H4 (cell line): ENCODE measurements around the gene GPR39. TPM values are rescaled to one million over a fixed set of nuclear protein-coding genes. Genes with fewer than 3 reads are reported as not detected.
A peak's percentile ranks its signal among the peaks of the same experiment; 100 is the strongest.

Experiments used
- DNase-seq: peaks from one replicate; pipeline ENCODE4 v3.0.0-alpha.2; 2015; ENCODE audit warnings: low spot score
- total RNA-seq: library from RNA; depleted of rRNA; stranded (reverse); fragments of >200 nt; shearing (Covaris generic); gene quantifications from 2 replicates; pipeline ENCODE4 v1.2.3, GENCODE V29; 2014

The GPR39 gene
- total RNA-seq, 1 experiment from 2014 or later: 5.1 TPM

- DNase-seq: no peak
These were observed 221.9 kb downstream of the GPR39 start for GRCh38 chr2:132638313-132639040.

DNA sequence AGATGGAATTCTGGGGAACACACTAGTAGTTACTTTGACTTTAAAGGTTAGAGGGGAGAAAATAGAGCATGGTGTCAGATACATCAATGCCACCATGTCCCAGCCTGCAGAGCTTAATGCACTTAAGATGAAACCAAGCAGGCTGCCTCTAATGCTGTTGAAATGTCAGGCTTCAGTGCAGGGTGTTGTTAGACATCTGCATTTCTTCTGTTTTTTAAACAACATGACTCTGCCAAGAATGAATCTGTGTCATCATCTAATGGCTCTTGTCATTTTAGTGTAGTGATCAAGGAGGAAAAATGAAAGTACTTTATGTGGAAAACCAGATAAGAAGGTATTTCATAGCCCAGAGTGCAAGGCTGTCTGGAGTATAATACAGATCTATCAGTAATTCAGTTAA lies 223.5 kb downstream of the GPR39 start:
- DNase-seq: no peak

DNA sequence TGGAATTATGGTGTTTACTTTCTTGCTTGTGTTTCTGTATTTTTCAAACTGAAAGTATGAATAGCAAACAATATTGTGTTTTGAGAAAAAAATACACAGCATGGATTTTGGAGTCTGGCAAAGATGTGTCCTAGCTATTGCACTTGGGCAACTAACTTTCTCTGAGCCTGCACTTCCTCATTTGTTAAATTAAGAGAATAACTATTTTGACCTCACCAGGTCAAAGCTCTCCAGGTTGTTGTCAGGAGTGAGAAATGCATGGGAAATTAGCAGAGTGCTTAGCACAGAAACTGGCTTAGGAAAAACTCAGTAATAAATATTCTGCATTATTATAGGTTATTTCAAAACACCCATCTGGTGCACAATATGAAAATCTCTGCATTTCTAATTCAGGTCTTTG lies 225.2 kb downstream of the GPR39 start:
- DNase-seq: no peak

GRCh38 chr2:132642415-132642814 lies 225.8 kb downstream of the GPR39 start:
- no peak for DNase-seq

DNA sequence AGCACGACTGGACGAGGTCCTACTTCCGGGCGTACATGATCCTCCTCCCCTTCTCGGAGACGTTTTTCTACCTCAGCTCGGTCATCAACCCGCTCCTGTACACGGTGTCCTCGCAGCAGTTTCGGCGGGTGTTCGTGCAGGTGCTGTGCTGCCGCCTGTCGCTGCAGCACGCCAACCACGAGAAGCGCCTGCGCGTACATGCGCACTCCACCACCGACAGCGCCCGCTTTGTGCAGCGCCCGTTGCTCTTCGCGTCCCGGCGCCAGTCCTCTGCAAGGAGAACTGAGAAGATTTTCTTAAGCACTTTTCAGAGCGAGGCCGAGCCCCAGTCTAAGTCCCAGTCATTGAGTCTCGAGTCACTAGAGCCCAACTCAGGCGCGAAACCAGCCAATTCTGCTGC lies 228.6 kb downstream of the GPR39 start:
- DNase-seq: no peak

DNA sequence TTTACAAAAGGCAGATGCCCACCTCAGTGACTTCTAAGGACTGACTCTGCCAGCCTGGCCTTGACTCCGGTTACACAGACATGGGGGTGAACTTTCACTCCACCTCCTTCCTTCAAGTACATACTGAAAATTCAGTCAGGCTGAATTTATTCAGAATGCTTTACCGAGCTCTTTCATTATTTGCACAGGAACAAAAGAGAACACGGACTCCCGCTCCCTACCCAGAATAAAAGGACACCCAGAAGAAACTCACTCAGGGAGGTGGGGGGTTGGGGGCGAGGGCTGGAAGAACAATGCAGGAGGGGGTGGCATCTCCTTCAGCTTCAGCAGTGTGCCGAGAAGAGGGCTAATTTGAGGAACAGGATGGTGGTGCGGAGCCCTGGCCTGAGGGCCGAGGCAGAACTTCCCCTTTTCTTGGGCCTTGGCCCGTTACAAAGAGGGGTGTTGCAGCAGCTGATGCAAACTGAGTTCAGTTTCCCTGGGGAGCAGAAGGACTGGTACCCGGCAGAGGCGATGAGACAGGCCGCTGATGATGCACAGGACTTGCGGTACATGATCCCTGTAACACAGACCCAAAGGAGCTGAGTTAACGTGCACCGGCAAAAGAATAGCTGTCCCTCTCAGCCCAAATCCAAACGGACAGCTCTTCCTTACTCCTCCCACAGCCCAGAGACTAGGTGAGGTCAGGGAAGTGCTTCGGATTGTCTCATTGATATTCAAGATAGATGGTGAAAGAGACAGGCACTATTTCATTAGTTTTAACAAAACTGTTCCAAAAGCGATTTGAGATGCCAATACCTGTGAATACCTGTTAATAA lies 229.3 kb downstream of the GPR39 start:
- DNase-seq: no peak

GRCh38 chr2:132646540-132647108 lies 230.0 kb downstream of the GPR39 start:
- DNase-seq: no peak

DNA sequence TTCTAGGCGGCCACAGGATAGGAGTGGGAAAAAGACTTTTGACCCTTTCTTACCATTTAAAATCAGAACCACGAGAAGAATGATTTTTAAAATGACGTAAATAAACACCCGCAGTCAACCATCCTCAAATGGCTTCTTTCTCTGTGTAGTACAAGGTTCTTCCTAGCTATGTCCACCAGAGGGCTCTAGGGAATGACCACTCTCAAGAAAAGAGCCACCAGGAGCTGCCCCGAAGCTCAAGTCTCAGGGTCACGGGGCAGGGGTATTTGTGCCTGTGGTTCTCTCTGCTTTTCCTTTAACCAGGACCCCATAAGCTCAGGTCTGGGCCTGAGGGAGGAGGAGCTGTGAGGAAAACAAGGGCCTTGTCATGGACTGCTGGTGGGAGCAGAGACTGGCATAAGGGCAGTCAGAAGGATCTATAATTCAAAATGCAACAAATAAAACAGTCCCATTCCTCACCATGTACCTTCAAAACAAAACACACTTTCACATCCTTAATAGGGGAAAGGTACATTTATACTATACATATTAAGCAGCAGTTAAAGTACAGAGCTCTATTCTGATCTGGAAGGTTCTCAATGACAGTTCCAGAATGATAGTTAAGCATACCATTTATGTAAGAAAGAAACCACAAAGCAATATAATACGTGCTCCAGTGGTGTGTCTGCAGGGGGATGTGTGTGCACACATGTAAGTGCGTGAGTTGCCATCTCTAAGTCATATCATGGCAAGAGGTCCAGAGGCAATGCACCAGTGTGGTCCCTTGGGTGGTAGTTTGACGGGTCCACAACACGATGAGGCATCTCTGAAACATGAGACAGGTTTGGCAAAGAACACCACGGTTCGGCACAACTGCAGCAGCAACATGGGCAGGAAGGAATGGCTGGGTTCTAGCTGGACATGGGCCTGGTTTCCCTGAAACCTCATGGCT lies 234.8 kb downstream of the GPR39 start:
- DNase-seq: no peak

- DNase-seq: peak; percentile 55
These were observed 235.9 kb downstream of the GPR39 start for GRCh38 chr2:132652474-132652873.

GRCh38 chr2:132654335-132654734 lies 237.7 kb downstream of the GPR39 start:
- no peak for DNase-seq

DNA sequence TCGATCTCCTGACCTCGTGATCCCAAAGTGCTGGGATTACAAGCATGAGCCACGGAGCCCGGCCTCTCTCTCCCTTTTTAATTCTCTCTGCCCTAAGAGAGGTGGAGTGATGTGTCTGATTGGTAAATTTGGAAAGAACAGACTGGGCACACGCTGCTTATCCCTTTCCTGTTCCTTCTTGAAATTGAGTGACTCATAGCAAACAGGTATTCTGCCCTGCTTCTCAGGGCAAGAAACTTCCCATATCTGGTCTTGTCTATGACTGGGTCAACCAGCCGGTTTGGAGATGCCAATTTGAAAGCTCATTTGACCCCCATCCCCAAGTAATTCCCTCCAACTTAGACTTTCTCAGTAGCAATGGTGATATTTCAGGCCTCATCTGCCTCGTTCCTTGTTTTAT lies 238.4 kb downstream of the GPR39 start:
- no peak for DNase-seq

DNA sequence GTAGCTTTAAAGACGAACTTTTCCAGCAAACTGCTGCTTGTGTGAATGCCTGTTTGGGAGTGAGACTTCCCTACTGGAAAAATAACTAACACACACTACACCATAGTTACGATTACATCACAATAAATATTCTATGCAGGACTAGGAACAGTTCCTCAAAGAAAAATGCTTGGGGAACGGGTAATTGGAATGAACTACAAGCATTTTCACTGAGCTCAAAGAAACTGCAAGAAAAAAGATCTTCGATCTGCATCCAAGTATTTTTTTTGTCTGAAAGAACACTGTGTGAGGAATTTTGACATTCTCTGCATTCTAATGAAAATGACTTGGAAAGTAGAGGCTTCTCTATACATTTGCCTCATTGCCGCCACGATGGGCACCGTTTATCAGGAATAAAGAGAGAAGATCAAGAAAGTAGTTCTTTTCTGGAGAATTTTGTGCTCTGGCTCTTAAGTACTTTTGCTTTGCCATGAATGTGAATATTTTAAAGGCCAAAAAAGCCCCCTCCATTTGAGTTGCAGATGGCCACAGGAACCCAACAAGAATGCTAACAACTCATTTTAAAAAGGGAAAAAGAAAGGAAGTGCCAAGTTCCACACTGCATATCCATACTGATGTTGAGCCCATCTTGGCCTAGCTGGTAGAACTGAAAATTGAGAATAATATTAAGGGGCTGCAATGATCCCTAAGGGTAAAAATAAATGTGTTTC lies 239.8 kb downstream of the GPR39 start:
- no peak for DNase-seq

DNA sequence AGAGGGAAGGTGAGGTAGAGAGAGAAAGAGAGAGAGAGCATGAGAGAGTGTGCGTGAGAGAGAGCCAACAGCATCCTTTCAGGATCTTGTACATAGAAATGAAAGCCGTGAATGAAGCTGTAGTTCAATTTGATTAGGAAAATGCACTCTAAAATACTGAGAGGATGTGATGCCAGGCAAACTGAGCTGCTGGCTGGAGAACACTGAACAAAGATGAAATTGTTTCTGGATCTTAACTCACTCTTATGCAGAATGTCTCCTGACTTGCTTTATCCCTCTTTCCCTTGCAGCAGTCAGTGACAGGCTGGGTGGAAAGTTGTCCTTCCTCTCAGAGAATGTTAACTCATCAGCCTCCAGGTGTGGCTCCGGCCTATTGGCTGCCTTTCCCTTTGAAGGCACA lies 242.7 kb downstream of the GPR39 start:
- no peak for DNase-seq

GRCh38 chr2:132662732-132663131 lies 246.1 kb downstream of the GPR39 start:
- DNase-seq: no peak

DNA sequence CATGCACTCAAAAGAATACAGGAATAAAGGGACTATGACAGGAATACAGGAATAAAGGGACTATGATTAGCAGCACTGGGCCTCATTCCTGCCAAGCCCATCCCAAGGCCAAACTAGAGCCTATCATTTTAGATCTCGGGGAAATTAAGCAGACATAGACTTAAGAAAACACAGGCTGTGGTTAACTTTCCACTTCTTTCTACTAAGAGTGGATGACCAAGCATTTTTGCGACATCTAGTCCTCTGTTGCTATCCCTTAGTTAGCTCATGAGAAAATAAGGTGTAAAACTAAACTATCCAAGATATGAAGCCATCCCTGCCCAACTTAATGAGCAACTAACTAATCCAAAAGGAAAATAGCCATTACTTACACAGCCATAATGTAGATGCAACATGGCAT lies 247.5 kb downstream of the GPR39 start:
- DNase-seq: peak; percentile 23

- DNase-seq: no peak
These were observed 249.0 kb downstream of the GPR39 start for GRCh38 chr2:132665401-132666140.

GRCh38 chr2:132667706-132668105 lies 251.1 kb downstream of the GPR39 start:
- no peak for DNase-seq

DNA sequence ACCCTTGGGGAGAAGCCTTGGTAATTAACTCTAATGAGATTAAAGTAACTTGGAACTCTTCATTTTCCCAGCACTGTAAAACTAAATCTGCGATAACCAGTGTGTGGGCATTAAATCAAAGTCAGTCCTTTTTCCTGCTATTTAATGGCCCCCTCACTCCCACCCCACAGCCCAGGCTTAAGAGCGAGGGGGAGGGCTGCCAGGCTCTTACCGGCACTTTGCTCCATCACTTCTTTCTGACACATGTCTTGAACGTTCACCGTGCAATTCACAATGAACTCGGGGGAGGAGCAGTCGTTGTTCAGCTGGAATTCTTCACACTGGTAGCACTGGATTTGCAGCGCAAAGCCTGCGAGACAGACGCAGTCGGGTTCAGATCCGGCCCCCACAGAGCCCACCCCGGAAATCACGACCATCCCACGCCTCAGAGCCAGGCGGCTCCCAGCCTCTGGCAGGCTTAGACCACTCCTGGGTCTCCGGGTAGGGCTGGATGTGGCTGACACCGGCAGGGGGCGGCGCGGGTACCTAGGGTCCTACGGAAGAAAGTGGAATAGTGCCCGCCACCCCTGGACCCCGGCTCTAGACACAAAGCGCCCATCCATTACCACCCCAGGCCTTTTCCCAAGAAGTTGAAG lies 251.7 kb downstream of the GPR39 start:
- DNase-seq: no peak

DNA sequence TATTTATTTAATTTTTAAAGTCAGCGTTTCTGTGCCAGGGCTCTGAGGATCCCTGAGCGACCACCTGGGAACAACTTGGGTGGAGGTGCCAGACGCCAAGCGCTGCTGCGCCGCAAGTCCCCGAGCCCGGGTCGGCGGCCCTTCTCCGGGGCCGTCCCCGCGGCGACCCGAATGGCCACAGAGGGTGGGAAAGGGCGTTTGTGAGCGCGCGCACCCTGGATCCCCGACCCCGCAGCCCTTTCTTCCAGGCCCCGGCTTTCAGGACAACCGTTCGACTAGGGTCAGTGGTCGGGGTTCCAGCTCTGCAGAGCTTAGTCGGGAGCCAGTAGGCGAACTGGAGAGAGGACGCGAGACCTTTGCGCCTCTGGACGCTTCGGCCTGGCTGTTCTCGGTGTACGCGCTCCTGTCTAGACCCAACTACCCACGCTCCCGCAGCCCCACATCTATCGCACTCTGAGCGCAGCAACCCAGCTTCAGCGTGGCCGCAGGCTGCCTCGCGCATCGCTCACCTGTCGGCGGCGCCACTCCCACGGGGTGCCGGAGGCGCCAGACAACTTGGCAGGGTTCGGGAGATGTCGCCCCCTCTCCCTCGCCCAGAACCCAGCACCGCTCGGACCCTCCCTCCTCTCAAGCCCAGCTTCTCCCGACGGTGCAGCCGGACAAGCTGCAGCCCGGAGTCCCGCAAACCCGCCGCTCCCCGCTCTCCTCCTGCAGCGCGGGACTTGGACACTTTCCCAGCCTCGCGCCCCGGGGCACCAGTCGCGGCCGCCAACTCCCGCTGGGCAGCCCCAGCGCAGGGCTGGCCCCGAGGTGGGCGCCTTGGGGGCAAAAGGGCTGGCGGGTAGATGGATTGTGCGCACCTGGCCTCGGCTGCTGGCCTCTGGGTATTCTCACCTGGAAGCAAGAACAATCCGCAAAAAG lies 252.6 kb downstream of the GPR39 start:
- no peak for DNase-seq
